VCaP (cell line): ENCODE measurements around the gene PIBF1.
A peak's percentile ranks its signal among the peaks of the same experiment; 100 is the strongest.
"Not testable (repeated sequence)": the region's sequence is repeated elsewhere in the genome, so short reads cannot be mapped to it uniquely, and the experiment has no call there.

Experiments
- H3K27ac ChIP-seq: fragments of 450-650 bp; 2 replicates; pipeline ENCODE4 v1.5.1; 2017
- TF ChIP-seq, protein P1 (sequence below): fragments of 450-650 bp; conservative IDR thresholded peaks from 2 replicates; pipeline ENCODE4 v1.5.1; 2017; ENCODE audit warnings: mild to moderate bottlenecking, moderate library complexity

Gene PIBF1

DNA sequence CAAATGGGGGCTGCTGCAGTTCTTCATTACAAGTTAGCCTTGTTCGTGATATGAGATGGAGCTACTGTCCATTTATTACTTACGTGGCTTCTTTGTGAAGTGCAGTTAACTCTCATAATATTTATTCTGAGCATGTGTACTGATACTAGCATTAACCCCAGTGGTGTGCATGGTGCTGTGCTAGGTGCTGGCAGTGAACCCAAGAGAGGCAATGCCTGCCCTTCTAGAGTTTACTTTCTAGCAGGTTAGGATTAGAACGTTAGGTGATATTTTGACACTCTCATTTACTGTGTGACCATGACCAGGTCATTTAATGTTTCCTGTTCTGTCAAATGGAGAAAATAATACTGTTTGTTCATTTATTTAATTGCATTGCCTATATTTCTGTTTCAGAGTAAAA is 16.9 kb downstream of the PIBF1 start:
- no peak overlapping the region for H3K27ac ChIP-seq
- TF ChIP-seq, protein P1, sequence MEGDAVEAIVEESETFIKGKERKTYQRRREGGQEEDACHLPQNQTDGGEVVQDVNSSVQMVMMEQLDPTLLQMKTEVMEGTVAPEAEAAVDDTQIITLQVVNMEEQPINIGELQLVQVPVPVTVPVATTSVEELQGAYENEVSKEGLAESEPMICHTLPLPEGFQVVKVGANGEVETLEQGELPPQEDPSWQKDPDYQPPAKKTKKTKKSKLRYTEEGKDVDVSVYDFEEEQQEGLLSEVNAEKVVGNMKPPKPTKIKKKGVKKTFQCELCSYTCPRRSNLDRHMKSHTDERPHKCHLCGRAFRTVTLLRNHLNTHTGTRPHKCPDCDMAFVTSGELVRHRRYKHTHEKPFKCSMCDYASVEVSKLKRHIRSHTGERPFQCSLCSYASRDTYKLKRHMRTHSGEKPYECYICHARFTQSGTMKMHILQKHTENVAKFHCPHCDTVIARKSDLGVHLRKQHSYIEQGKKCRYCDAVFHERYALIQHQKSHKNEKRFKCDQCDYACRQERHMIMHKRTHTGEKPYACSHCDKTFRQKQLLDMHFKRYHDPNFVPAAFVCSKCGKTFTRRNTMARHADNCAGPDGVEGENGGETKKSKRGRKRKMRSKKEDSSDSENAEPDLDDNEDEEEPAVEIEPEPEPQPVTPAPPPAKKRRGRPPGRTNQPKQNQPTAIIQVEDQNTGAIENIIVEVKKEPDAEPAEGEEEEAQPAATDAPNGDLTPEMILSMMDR = no peak

DNA sequence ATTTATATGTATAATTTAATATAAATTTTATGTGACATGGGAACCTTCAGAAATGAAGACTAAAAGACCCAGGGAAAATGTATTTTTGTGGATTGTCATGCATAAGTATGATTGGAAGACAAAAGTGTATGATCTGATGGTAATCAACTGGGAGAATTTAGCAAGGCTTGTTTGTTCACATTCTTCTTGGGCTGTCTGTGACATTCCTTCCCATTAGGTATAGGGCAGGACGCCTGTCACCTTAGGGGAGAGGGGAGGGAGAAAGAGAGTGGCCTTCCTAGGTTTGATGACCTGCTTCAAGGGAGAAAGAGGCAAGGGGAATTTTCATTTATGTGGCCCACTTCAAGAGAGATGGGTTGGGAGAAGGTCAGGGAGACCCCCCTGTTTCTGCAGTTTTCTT is 22.4 kb downstream of the PIBF1 start:
- TF ChIP-seq, protein P1 = no peak
- no peak overlapping the region for H3K27ac ChIP-seq

DNA sequence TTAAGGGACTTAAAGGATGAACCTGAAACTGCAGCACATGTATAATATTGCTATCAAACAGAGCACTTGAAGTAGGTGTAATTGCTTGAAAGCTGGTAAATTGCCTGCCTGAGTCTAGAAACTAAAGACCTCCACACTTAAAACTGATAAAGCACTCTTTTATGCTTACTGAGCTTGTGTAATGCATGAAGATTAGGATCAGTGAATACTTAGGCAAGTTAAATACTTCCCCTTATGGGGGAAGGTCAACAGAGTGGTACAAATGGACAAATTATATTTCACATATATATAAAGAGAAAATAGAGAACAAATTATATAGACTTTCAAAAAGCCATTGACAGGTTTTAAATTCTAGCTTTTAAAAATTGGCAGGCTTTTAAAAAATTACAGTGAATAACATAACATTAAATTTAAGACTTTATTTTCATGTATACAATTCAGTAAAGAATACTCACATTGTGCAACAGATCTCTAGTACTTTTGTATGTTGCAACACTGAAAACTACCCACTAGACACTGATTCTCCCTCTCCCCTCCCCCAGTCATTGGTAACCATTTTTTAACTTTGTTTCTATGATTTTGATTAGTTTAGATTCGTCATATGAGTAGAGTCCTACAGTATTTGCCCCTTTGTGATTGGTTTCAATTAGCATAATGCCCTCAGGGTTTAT is 23.9 kb downstream of the PIBF1 start:
- TF ChIP-seq, protein P1 = no peak
- H3K27ac ChIP-seq = no peak overlapping the region

DNA sequence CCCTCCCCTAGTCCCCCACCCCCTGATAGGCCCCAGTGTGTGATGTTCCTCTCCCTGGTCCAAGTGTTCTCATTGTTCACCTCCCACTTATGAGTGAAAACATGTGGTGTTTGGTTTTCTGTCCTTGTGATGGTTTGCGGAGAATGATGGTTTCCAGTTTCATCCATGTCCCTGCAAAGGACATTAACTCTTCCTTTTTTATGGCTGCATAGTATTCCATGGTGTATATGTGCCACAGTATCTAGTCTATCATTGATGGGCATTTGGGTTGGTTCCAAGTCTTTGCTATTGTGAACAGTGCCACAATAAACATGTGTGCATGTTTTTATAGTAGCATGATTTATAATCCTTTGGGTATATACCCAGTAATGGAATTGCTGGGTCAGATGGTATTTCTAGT is 24.6 kb downstream of the PIBF1 start:
- H3K27ac ChIP-seq = not testable (repeated sequence)

DNA sequence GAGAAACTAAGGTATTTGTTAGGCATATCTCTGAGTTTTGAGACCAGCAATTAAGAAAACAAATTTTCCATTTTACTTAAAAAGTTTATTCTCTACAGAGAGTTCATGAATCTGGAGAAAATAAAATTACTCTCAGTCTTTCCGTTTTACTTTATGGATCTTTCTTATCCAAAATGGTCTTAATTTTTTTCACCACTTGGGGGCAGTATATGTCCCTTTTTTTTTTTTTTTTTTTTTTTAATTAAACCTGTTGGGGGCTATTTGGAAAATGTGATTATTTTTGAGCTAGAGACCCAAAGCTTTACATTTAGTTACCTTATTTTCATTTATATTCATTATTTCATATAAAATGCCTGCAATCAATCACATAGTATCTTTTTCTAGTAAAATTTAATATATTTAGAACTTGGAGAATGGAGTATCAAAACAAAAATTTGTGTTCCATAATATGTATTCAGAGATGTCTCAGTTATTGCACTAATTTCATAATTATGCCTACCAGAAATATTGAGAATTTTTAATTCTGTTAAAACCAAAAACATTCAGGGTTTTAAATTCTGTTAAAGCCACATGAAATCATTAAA is 27.1 kb downstream of the PIBF1 start:
- H3K27ac ChIP-seq = no peak overlapping the region
- TF ChIP-seq, protein P1 = peak; percentile 41

DNA sequence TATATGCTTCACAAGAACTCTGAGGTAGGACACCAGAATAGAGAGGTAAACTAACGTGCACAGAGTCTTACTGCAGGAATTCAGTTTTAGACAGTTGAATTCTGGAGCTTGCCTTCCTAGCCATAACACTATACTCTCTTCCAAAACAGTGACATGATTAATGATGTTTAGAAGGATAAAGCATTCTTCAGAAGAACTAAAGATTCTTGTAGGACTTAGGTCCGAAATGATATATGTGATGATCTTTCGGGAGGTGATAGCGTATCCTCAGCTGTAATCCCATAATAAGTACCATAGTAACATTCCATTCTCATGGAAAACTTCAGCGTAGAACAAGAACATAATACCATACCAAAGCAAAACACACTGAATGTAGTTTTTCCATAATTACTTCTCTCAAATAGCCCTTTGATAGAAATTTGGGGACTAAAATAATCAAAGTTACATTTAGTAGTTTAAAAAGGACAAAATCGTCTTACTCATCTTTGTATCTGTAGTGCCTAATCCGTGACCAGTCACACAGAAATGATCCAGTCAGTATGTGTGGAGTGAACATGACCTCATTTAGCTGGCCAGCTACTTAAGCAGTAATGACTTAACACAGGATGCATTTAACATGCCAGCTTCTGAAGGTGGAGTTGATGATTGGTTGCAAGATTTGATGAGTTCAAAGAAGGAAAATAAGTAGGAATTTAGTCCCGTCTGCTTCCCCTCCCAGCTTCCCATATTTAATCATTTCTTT is 38.4 kb downstream of the PIBF1 start:
- no peak overlapping the region for H3K27ac ChIP-seq
- TF ChIP-seq, protein P1 = no peak

DNA sequence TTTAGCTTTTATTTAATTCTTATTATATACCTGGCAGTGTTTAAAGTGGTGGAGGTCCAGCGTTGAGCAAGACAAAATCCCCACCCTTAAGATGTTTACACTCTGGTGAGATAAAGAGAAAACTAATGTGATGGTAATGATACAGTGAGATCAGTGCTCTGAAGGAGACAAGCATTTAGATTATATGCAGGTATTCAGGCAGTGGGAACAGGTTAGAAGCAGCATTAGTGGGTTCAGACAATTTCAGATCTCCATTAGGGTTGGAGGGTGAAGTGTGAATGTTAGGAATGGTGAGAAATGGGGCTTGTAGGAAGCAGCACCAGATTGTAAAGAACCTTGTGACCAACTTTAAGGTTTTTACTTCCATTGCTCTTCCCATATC is 39.0 kb downstream of the PIBF1 start:
- H3K27ac ChIP-seq = no peak overlapping the region
- TF ChIP-seq, protein P1 = no peak

DNA sequence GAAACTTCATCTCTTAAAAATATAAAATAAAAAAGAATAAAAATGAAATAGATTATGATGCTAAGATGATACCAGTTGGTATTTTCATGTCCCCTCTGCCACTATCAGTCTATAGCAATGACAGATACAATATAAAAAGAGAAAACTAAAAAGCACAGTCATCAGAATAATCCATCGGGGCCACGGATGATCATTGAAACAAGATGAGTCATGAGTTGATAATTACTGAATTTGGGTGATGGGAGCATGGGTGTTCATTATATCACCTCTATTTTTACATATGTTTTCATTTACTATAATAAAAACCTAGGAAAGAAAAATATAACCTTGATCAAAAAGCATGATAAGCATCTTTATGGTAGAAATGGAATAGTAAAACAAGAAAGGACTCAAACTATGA is 41.1 kb downstream of the PIBF1 start:
- no peak overlapping the region for H3K27ac ChIP-seq
- TF ChIP-seq, protein P1 = no peak
